Endodermal cell (in vitro differentiated cells): Measurements from ENCODE around the gene TESK2. TPM values are rescaled to one million over a fixed set of nuclear protein-coding genes. Genes with fewer than 3 reads are reported as not detected.

Source experiments
- DNase-seq: peaks from one replicate; pipeline ENCODE4 v3.0.0-alpha.2; 2017
- H3K27ac ChIP-seq: 2 replicates; pipeline ENCODE4 v1.5.1; 2013; ENCODE audit warnings: mild to moderate bottlenecking, low read depth, low read length, moderate library complexity
- H3K27me3 ChIP-seq: 2 replicates; pipeline ENCODE4 v1.6.1; 2013; ENCODE audit warnings: mild to moderate bottlenecking, low read length, moderate library complexity; ENCODE audit not compliant: insufficient read depth, control insufficient read depth, poor library complexity, severe bottlenecking
- H3K36me3 ChIP-seq: 2 replicates; pipeline ENCODE4 v1.7.0; 2013; ENCODE audit warnings: mild to moderate bottlenecking, low read length, moderate library complexity; ENCODE audit not compliant: control insufficient read depth, insufficient read depth
- H3K4me1 ChIP-seq: one replicate; pipeline ENCODE4 v1.7.0; 2013; ENCODE audit warnings: low read length; ENCODE audit not compliant: control insufficient read depth, insufficient read depth
- H3K4me3 ChIP-seq: 2 replicates; pipeline ENCODE4 v1.5.1; 2013; ENCODE audit warnings: mild to moderate bottlenecking, low read length, moderate library complexity
- H3K9ac ChIP-seq: 2 replicates; pipeline ENCODE4 v1.6.1; 2013; ENCODE audit warnings: mild to moderate bottlenecking, low read length, moderate library complexity; ENCODE audit not compliant: poor library complexity, severe bottlenecking; ENCODE audit errors: extremely low read depth
- H3K9me3 ChIP-seq: 2 replicates; pipeline ENCODE4 v1.6.1; 2013; ENCODE audit warnings: mild to moderate bottlenecking, low read length, moderate library complexity; ENCODE audit not compliant: control insufficient read depth
- H3K27ac Mint-ChIP-seq: 2 replicates; pipeline ENCODE4 v1.8.0; 2020; ENCODE audit warnings: mixed read lengths
- H3K27me3 Mint-ChIP-seq: 2 replicates; pipeline ENCODE4 v1.8.0; 2021; ENCODE audit warnings: mild to moderate bottlenecking, mixed read lengths; ENCODE audit not compliant: insufficient read depth
- H3K36me3 Mint-ChIP-seq: 2 replicates; pipeline ENCODE4 v1.8.0; 2020; ENCODE audit warnings: low read depth, mixed read lengths
- H3K4me1 Mint-ChIP-seq: 2 replicates; pipeline ENCODE4 v1.8.0; 2020; ENCODE audit warnings: mixed read lengths
- H3K4me3 Mint-ChIP-seq: 2 replicates; pipeline ENCODE4 v1.8.0; 2020; ENCODE audit warnings: mild to moderate bottlenecking, moderate library complexity, mixed read lengths
- H3K9me3 Mint-ChIP-seq: 2 replicates; pipeline ENCODE4 v1.8.0; 2020; ENCODE audit warnings: mild to moderate bottlenecking, mixed read lengths
- CTCF ChIP-seq: fragments of 200-600 bp; sonication (generic); conservative IDR thresholded peaks from 2 replicates; pipeline ENCODE4 v1.5.0; 2021; ENCODE audit warnings: antibody characterized with exemption, mild to moderate bottlenecking
- WGBS, 2 experiments: methylation state at CpG; one replicate each; pipeline versions ENCODE4 v1.1.5 to v1.1.7; 2013; ENCODE audit warnings: missing lambda C conversion rate in 2 of 2, mixed read lengths in 1 of 2; ENCODE audit not compliant: insufficient coverage in 1 of 2, insufficient read length in 1 of 2; 5-methylcytosine and 5-hydroxymethylcytosine counted together
- total RNA-seq, 2 donors: library from RNA; stranded (reverse); fragmentation: NEBNext Ultra II Directional in 1 of 2; extraction: Animal tissue kit (Norgen Biotek cat#: 25700) in 1 of 2; gene quantifications; 2 replicates in 1 of 2; 3 replicates in 1 of 2; pipeline ENCODE4 v1.2.1, GENCODE V29; 2021

Gene TESK2
- total RNA-seq, 2 donors from 2014 or later, result 9.7 to 10.3 TPM

GRCh38 chr1:45380125-45380524 lies 110.8 kb downstream of the TESK2 start:
- WGBS, 2 experiments, result 86 to 93% methylated on average over 4 of the region's 4 CpGs
- H3K27ac Mint-ChIP-seq, result no peak overlapping the region

GRCh38 chr1:45379524-45379923 lies 111.4 kb downstream of the TESK2 start:
- no peaks in the 10 kb centered on the region for H3K27me3 Mint-ChIP-seq
- H3K4me1 Mint-ChIP-seq, result no peaks in the 10 kb centered on the region
- WGBS, 2 experiments, result 93 to 100% methylated on average over 3 to 5 of the region's 6 CpGs
- Histone ChIP-seq H3K4me1 (no peaks in the 10 kb centered on the region), H3K36me3 (no peaks in the 10 kb centered on the region), H3K4me3 (no peak overlapping the region), H3K9me3 (no peaks in the 10 kb centered on the region), H3K27ac (no peak overlapping the region), H3K27me3 (peaks cover 5% of the 10 kb centered on the region), H3K9ac (no peak overlapping the region)
- no peak overlapping the region for H3K4me3 Mint-ChIP-seq
- TF ChIP-seq CTCF, result no peak
- no peaks in the 10 kb centered on the region for H3K9me3 Mint-ChIP-seq
- no peak overlapping the region for H3K27ac Mint-ChIP-seq
- peaks cover 2% of the 10 kb centered on the region for H3K36me3 Mint-ChIP-seq
- no peak for DNase-seq

More at GRCh38 chr1:45380125-45380524, 110.8 kb downstream of the TESK2 start:
- DNase-seq, result no peak
- peaks cover 2% of the 10 kb centered on the region for H3K36me3 Mint-ChIP-seq
- H3K27ac ChIP-seq, result no peak overlapping the region
- no peaks in the 10 kb centered on the region for H3K27me3 ChIP-seq
- no peak overlapping the region for H3K4me3 ChIP-seq
- no peak overlapping the region for H3K9ac ChIP-seq
- no peaks in the 10 kb centered on the region for H3K9me3 ChIP-seq
- no peaks in the 10 kb centered on the region for H3K4me1 ChIP-seq
- no peak for TF ChIP-seq CTCF
- H3K27me3 Mint-ChIP-seq, result no peaks in the 10 kb centered on the region
- no peaks in the 10 kb centered on the region for H3K9me3 Mint-ChIP-seq
- H3K4me3 Mint-ChIP-seq, result no peak overlapping the region
- no peaks in the 10 kb centered on the region for H3K36me3 ChIP-seq
- no peaks in the 10 kb centered on the region for H3K4me1 Mint-ChIP-seq

- Histone ChIP-seq H3K36me3 (no peaks in the 10 kb centered on the region), H3K9me3 (no peaks in the 10 kb centered on the region), H3K4me3 (no peak overlapping the region), H3K4me1 (no peaks in the 10 kb centered on the region), H3K27ac (no peak overlapping the region), H3K27me3 (peaks cover 5% of the 10 kb centered on the region), H3K9ac (no peak overlapping the region)
- Mint-ChIP-seq H3K27me3 (no peaks in the 10 kb centered on the region), H3K4me3 (no peak overlapping the region), H3K4me1 (peaks cover 7% of the 10 kb centered on the region), H3K27ac (no peak overlapping the region), H3K36me3 (peaks cover 2% of the 10 kb centered on the region), H3K9me3 (no peaks in the 10 kb centered on the region)
- no peak for DNase-seq
- no peak for TF ChIP-seq CTCF
Observed at GRCh38 chr1:45378184-45378583, 112.8 kb downstream of the TESK2 start.
